OCI-LY7 (cell line): ENCODE results near the gene CNBD2. TPM values are rescaled to one million over a fixed set of nuclear protein-coding genes. Genes with fewer than 3 reads are reported as not detected.

ENCODE experiments used
- BruUV-seq: library from RNA; stranded (reverse); fragments of 400-500 nt; replicated peaks from 2 replicates; lab custom pipeline; 2021; lab: Mats Ljungman, UMichigan
- CTCF ChIA-PET: fragments of 300-600 bp; sonication (Branson Sonifier 250); formaldehyde crosslinking; loops from one replicate; lab custom pipeline; 2022; ENCODE audit warnings: antibody characterized with exemption; ENCODE audit not compliant: unreplicated experiment; lab: Charles Lee
- POLR2A ChIA-PET: fragments of 300-600 bp; sonication (Branson Sonifier 250); formaldehyde crosslinking; loops from one replicate; lab custom pipeline; 2022; ENCODE audit warnings: antibody characterized with exemption; lab: Charles Lee
- DNase-seq: peaks from one replicate; pipeline ENCODE4 v3.0.0-alpha.2; 2015; ENCODE audit warnings: low spot score
- H2AFZ ChIP-seq: fragments of 200-600 bp; sonication (generic), shearing (Covaris generic); 2 replicates; pipeline ENCODE4 v1.6.1; 2014; ENCODE audit warnings: mild to moderate bottlenecking, antibody characterized with exemption, low read length, moderate library complexity
- H3K27ac ChIP-seq: fragments of 200-600 bp; sonication (generic); 2 replicates; pipeline ENCODE4 v1.5.1; 2014; ENCODE audit warnings: mixed run types, low read depth, mild to moderate bottlenecking, moderate library complexity, low read length, inconsistent platforms; ENCODE audit not compliant: poor library complexity, severe bottlenecking
- H3K36me3 ChIP-seq: fragments of 200-600 bp; sonication (generic); 2 replicates; pipeline ENCODE4 v1.6.1; 2014; ENCODE audit warnings: mild to moderate bottlenecking, antibody characterized with exemption, low read length, moderate library complexity, mixed read lengths; ENCODE audit not compliant: insufficient read depth
- H3K4me1 ChIP-seq: fragments of 200-600 bp; sonication (generic); 2 replicates; pipeline ENCODE4 v1.5.1; 2014; ENCODE audit warnings: mild to moderate bottlenecking, low read length; ENCODE audit not compliant: insufficient read depth, poor library complexity, severe bottlenecking
- H3K4me2 ChIP-seq: fragments of 200-600 bp; sonication (generic); 2 replicates; pipeline ENCODE4 v1.6.1; 2014; ENCODE audit warnings: mild to moderate bottlenecking, low read length
- H3K4me3 ChIP-seq: fragments of 200-600 bp; sonication (generic); 2 replicates; pipeline ENCODE4 v1.5.1; 2014; ENCODE audit warnings: mild to moderate bottlenecking, low read depth, low read length; ENCODE audit not compliant: poor library complexity, severe bottlenecking
- H3K79me2 ChIP-seq: fragments of 200-600 bp; sonication (generic); 2 replicates; pipeline ENCODE4 v1.6.1; 2016; ENCODE audit warnings: low read depth, mild to moderate bottlenecking, low read length, moderate library complexity, mixed read lengths; ENCODE audit not compliant: insufficient read depth
- H3K9me2 ChIP-seq: fragments of 200-600 bp; sonication (generic); 2 replicates; pipeline ENCODE4 v1.6.1; 2016; ENCODE audit warnings: mild to moderate bottlenecking, low read length, mixed read lengths; ENCODE audit not compliant: insufficient read depth
- H3K9me3 ChIP-seq: fragments of 200-600 bp; sonication (generic); 2 replicates; pipeline ENCODE4 v1.6.1; 2014; ENCODE audit warnings: mild to moderate bottlenecking, mixed run types, low read length, mixed read lengths
- H4K20me1 ChIP-seq: fragments of 200-600 bp; sonication (generic); 2 replicates; pipeline ENCODE4 v1.6.1; 2014; ENCODE audit warnings: mild to moderate bottlenecking, antibody characterized with exemption, low read length, moderate library complexity, mixed read lengths; ENCODE audit not compliant: insufficient read depth
- CTCF ChIP-seq: fragments of 200-600 bp; sonication (generic); conservative IDR thresholded peaks from 2 replicates; pipeline ENCODE4 v1.5.1; 2014; ENCODE audit warnings: mild to moderate bottlenecking, antibody characterized with exemption, low read length, moderate library complexity, mixed read lengths
- EZH2phosphoT487 ChIP-seq: fragments of 200-600 bp; sonication (generic); IDR thresholded peaks from 2 replicates; pipeline ENCODE4 v1.6.1; 2018; ENCODE audit warnings: low read depth, borderline replicate concordance, mild to moderate bottlenecking, mixed run types, antibody characterized with exemption, low read length, moderate library complexity, mixed read lengths
- intact Hi-C: fragments of 100-400 bp; cut with micrococcal nuclease; formaldehyde crosslinking; loops from one replicate; pipeline ENCODE4 v1.10.0; 2022; ENCODE audit not compliant: unreplicated experiment
- total RNA-seq, 2 experiments: library from RNA; depleted of rRNA in 1 of 2; stranded (reverse); fragments of >200 nt in 1 of 2; shearing (Covaris generic) in 1 of 2; gene quantifications; 2 replicates each; pipeline ENCODE4 v1.2.3, GENCODE V29; 2014 to 2022

The CNBD2 gene
- total RNA-seq, 2 experiments from 2014 or later: 10.4 to 10.5 TPM

GRCh38 chr20:36034875-36035274, 66.5 kb downstream of the CNBD2 start:
- Histone ChIP-seq H3K4me2 (no peak overlapping the region), H3K79me2 (no peaks in the 10 kb centered on the region), H4K20me1 (no peaks in the 10 kb centered on the region), H3K36me3 (no peaks in the 10 kb centered on the region), H3K4me1 (no peaks in the 10 kb centered on the region), H3K9me3 (no peaks in the 10 kb centered on the region), H3K27ac (no peak overlapping the region), H3K9me2 (no peaks in the 10 kb centered on the region), H2AFZ (no peak overlapping the region), H3K4me3 (no peak overlapping the region)
- ChIA-PET CTCF (no interaction called here), POLR2A (interaction anchor here (0.6 to 0.7 kb wide), 2 partner anchors 31 to 37 kb away, joined by 3 to 4 read pairs; no protein-coding TSS in a partner anchor)
- no peak for TF ChIP-seq EZH2phosphoT487
- no peak for TF ChIP-seq CTCF
- DNase-seq: no peak
- BruUV-seq: no TSS peak
- intact Hi-C loops: loop anchor here (5.0 kb wide), 1 partner anchor 38 kb away; no protein-coding TSS in a partner anchor

GRCh38 chr20:36035745-36036144, 67.4 kb downstream of the CNBD2 start:
- no peaks in the 10 kb centered on the region for H3K9me3 ChIP-seq
- no peak for TF ChIP-seq EZH2phosphoT487
- no peak for TF ChIP-seq CTCF
- ChIA-PET CTCF (no interaction called here), POLR2A (interaction anchor here (0.5 to 0.7 kb wide), 2 partner anchors 17 to 416 kb away, joined by 3 to 4 read pairs; no protein-coding TSS in a partner anchor)
- H3K9me2 ChIP-seq: no peaks in the 10 kb centered on the region
- no peaks in the 10 kb centered on the region for H3K4me1 ChIP-seq
- H2AFZ ChIP-seq: peak overlapping the region; percentile 32; the same call in 1 of the 2 replicates
- no peaks in the 10 kb centered on the region for H4K20me1 ChIP-seq
- H3K4me3 ChIP-seq: no peak overlapping the region
- H3K4me2 ChIP-seq: no peak overlapping the region
- intact Hi-C loops: loop anchor here (5.0 kb wide), 1 partner anchor 38 kb away; no protein-coding TSS in a partner anchor
- DNase-seq: no peak
- no peaks in the 10 kb centered on the region for H3K36me3 ChIP-seq
- no peak overlapping the region for H3K27ac ChIP-seq
- H3K79me2 ChIP-seq: no peaks in the 10 kb centered on the region
- no TSS peak for BruUV-seq

GRCh38 chr20:36036688-36037087, 68.3 kb downstream of the CNBD2 start:
- no peaks in the 10 kb centered on the region for H3K4me1 ChIP-seq
- no peaks in the 10 kb centered on the region for H3K9me2 ChIP-seq
- intact Hi-C loops: loop anchor here (5.0 kb wide), 1 partner anchor 39 kb away; no protein-coding TSS in a partner anchor
- DNase-seq: no peak
- no peaks in the 10 kb centered on the region for H3K79me2 ChIP-seq
- POLR2A ChIA-PET: interaction anchor here (0.7 kb wide), 2 partner anchors 18 to 86 kb away, joined by 3 read pairs; no protein-coding TSS in a partner anchor
- no TSS peak for BruUV-seq
- H3K4me2 ChIP-seq: no peak overlapping the region
- no peaks in the 10 kb centered on the region for H3K9me3 ChIP-seq
- H3K4me3 ChIP-seq: no peak overlapping the region
- TF ChIP-seq CTCF: no peak
- TF ChIP-seq EZH2phosphoT487: no peak
- H3K36me3 ChIP-seq: no peaks in the 10 kb centered on the region
- H2AFZ ChIP-seq: no peak overlapping the region
- CTCF ChIA-PET: no interaction called here
- no peak overlapping the region for H3K27ac ChIP-seq
- no peaks in the 10 kb centered on the region for H4K20me1 ChIP-seq
